ENCODE measurements around the gene BMP10. TPM values are rescaled to one million over a fixed set of nuclear protein-coding genes. Genes with fewer than 3 reads are reported as not detected.

BMP10 gene
- total RNA-seq, 1 donor from 2014 or later: not detected

DNA sequence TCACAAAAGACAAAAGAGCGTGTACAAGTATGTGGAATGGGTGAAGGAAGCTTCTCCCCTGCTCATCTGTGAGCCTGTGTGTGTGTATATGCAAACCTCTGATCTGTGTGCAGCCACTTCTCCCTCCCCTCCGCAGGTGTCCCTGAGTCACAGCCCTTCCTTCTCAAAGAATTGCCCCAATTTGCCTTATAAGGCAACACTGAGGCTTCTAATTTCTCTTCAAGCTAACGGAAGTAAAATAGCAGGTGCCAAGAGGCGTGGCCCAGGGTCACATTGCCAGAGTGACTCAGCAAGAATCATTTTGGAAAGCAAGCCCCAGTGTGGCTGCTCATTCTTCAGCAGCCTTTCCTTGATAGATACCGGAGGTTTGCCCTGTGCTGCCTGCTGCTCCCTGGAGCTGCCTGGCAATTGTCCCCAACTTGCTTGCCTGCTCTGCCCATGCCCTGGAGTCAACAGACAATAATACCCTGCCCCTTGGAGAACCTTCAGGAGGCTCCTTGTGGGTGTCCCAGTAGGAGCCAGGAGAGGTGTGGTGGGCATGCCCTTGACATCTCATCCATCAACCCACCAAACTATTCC is 37.3 kb upstream of the BMP10 start:
- TF ChIP-seq, protein P1, sequence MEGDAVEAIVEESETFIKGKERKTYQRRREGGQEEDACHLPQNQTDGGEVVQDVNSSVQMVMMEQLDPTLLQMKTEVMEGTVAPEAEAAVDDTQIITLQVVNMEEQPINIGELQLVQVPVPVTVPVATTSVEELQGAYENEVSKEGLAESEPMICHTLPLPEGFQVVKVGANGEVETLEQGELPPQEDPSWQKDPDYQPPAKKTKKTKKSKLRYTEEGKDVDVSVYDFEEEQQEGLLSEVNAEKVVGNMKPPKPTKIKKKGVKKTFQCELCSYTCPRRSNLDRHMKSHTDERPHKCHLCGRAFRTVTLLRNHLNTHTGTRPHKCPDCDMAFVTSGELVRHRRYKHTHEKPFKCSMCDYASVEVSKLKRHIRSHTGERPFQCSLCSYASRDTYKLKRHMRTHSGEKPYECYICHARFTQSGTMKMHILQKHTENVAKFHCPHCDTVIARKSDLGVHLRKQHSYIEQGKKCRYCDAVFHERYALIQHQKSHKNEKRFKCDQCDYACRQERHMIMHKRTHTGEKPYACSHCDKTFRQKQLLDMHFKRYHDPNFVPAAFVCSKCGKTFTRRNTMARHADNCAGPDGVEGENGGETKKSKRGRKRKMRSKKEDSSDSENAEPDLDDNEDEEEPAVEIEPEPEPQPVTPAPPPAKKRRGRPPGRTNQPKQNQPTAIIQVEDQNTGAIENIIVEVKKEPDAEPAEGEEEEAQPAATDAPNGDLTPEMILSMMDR (conservative IDR thresholded peaks at IDR 0.05; ENCODE audit: low read depth, low read length): no peak
- H3K4me3 ChIP-seq (ENCODE audit: low read depth, low read length): no peak overlapping the region
- DNase-seq (ENCODE audit: low read depth): peak; percentile 70

DNA sequence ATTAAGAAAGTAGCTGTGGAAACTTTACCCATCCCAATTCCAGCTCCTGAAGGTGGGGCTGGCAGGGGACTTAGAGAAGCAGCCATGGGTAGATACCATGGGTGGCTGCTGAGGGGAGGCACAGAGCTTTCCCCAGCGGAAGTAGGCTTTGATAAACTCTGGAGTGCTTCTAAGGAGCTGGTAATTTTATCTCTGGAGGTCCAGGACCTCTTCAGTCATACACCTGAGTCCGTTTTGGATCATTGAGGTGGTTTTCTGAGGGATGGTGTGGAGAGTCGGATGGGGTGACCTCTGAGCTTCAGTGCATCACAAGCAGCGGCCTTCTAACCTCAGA is 36.7 kb upstream of the BMP10 start:
- H3K4me3 ChIP-seq (ENCODE audit: low read depth, low read length): no peak overlapping the region
- TF ChIP-seq, protein P1 (conservative IDR thresholded peaks at IDR 0.05; ENCODE audit: low read depth, low read length): no peak
- no peak for DNase-seq (ENCODE audit: low read depth)

DNA sequence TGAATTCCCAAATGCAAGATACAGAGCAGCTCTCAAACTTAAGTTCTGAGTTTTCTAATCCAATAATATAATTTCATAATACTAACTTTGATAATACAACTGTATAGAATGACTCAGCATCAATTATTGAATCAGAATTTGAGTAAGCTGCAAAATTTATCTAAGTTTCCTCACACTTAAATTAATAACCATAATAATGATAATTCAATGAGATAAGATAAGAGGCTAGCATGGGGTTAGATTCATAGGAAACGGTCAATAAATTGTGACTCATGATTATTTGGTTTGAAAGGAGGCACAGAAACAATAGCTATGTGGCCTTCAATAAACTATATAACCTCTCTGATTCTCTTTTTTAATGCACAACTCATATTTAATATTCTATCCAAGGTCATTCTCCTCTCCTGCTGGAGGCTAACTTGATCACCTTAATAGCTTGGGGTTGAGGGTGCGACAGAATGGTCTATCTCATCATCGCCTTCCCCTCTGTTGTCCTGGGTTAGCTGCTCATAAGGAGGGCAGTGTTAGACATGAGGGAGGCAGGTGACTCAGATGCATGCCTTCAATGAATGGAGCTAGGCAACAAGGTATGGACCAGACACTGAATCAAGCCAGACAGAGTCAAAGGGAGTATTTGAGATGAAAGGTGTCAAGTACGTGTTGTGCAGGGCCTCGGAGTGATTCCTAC is 36.2 kb upstream of the BMP10 start:
- no peak for DNase-seq (ENCODE audit: low read depth)
- TF ChIP-seq, protein P1 (conservative IDR thresholded peaks at IDR 0.05; ENCODE audit: low read depth, low read length): no peak
- no peak overlapping the region for H3K4me3 ChIP-seq (ENCODE audit: low read depth, low read length)

DNA sequence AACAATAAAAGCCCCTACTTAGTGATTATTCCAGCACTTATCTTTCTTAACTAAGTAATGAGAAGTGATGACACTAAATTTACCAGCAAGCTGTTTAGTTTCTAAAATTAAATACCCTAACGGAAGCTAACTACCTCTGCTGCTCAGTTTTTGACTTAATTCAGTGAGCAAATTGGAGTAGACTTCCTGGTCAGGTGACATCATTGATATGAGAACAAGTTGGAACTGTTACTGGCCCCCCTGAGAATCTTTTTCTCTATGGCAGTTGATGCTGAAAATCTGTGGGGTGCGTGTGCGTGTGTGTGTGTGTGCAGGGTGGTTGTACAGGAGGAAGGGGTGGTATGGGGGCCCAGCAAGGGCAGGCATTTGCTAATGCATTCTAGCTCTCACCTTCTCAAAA is 35.5 kb upstream of the BMP10 start:
- TF ChIP-seq, protein P1 (conservative IDR thresholded peaks at IDR 0.05; ENCODE audit: low read depth, low read length): no peak
- H3K4me3 ChIP-seq (ENCODE audit: low read depth, low read length): no peak overlapping the region
- DNase-seq (ENCODE audit: low read depth): no peak

DNA sequence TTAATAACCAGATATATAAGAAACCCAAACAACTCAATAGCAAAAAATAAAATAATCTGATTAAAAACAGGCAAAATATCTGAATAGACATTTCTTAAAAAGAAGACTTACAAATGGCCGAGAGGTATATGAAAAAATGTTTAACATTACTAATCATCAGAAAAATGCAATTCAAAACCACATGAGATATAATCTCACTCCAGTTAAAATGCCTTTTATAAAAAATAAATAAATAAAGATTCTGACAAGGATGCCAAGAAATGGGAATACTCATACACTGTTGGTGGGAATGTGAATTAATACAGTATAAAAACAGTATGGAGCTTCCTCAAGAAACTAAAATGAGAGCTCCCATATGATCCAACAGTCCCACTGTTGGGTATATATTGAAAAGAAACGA is 33.9 kb upstream of the BMP10 start:
- DNase-seq (ENCODE audit: low read depth): no peak
- TF ChIP-seq, protein P1 (conservative IDR thresholded peaks at IDR 0.05; ENCODE audit: low read depth, low read length): no peak
- no peak overlapping the region for H3K4me3 ChIP-seq (ENCODE audit: low read depth, low read length)

DNA sequence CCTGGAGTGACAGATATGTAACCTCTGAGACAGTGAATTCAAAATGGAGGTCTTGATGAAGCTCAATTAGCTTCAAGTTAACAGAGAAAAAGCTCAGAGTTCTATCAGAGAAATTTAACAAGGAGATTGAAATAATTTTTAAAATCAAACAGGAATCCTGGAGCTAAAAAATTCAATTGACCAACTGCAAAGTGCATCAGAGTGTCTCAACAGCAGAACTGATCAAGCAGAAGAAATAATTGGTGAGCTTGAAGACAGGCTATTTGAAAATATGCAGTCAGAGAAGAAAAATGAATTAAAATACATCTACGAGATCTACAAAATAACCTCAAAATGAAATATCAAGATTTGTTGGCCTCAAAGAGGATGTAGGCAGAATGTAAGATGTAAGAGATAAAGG is 30.4 kb upstream of the BMP10 start:
- TF ChIP-seq, protein P1 (conservative IDR thresholded peaks at IDR 0.05; ENCODE audit: low read depth, low read length): no peak
- DNase-seq (ENCODE audit: low read depth): no peak
- H3K4me3 ChIP-seq (ENCODE audit: low read depth, low read length): no peak overlapping the region

DNA sequence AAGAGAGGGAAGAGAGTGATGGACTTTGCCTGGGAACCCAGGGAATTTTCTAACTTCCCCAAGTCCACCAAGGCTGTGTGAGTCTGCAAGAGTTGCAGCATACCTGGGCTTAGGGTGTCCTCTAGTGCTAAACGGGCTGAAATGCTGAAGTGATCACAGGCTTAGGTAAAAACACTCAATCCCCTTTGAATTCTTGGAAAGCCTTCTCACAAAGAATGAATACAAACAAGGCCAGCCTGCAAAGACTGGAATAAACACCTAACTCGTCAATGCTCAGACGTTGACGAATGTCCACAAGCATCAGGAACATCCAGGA is 30.0 kb upstream of the BMP10 start:
- H3K4me3 ChIP-seq (ENCODE audit: low read depth, low read length): no peak overlapping the region
- TF ChIP-seq, protein P1 (conservative IDR thresholded peaks at IDR 0.05; ENCODE audit: low read depth, low read length): peak; percentile 50
- DNase-seq (ENCODE audit: low read depth): no peak

Measured in epithelial cell of proximal tubule (primary cell).